GM10847 (cell line): ENCODE measurements around the gene SEMA3E.

Experiments
- POLR2A ChIP-seq: IDR thresholded peaks from 2 replicates; pipeline ENCODE4 v1.6.1; 2011; ENCODE audit not compliant: insufficient read length; ENCODE audit errors: extremely low read depth

SEMA3E gene

GRCh38 chr7:83648464-83649241 is at the start of gene SEMA3E:
Gene SEMA3E (minus strand): TSS chr7:83649139.
- TF ChIP-seq POLR2A = no peak

GRCh38 chr7:83697804-83698530 is 49.0 kb upstream of the SEMA3E start:
- TF ChIP-seq POLR2A = no peak

GRCh38 chr7:83696101-83696500 is 47.2 kb upstream of the SEMA3E start:
- TF ChIP-seq POLR2A = no peak

- no peak for TF ChIP-seq POLR2A
Observed at GRCh38 chr7:83695128-83695960, 46.4 kb upstream of the SEMA3E start.

GRCh38 chr7:83693256-83693655 is 44.3 kb upstream of the SEMA3E start:
- no peak for TF ChIP-seq POLR2A

- TF ChIP-seq POLR2A = no peak
Observed at GRCh38 chr7:83691095-83691494, 42.2 kb upstream of the SEMA3E start.

- no peak for TF ChIP-seq POLR2A
Observed at GRCh38 chr7:83689855-83690254, 40.9 kb upstream of the SEMA3E start.

- no peak for TF ChIP-seq POLR2A
Observed at GRCh38 chr7:83686416-83686815, 37.5 kb upstream of the SEMA3E start.

- TF ChIP-seq POLR2A = no peak
Observed at GRCh38 chr7:83684928-83685327, 36.0 kb upstream of the SEMA3E start.

GRCh38 chr7:83681200-83681778 is 32.4 kb upstream of the SEMA3E start:
- no peak for TF ChIP-seq POLR2A

- no peak for TF ChIP-seq POLR2A
Observed at GRCh38 chr7:83677180-83677866, 28.4 kb upstream of the SEMA3E start.

- no peak for TF ChIP-seq POLR2A
Observed at GRCh38 chr7:83672157-83672556, 23.2 kb upstream of the SEMA3E start.

GRCh38 chr7:83663131-83663530 is 14.2 kb upstream of the SEMA3E start:
- TF ChIP-seq POLR2A = no peak

GRCh38 chr7:83658126-83658525 is 9.2 kb upstream of the SEMA3E start:
- TF ChIP-seq POLR2A = no peak
